Sigmoid colon (tissue), 7 donors: Measurements from ENCODE around the gene AK3. TPM values are rescaled to one million over a fixed set of nuclear protein-coding genes. Genes with fewer than 3 reads are reported as not detected.
A peak's percentile ranks its signal among the peaks of the same experiment; 100 is the strongest.

Source experiments
- DNase-seq: peaks from one replicate; pipeline ENCODE4 v3.0.0-alpha.2; 2019
- H3K27ac ChIP-seq, 4 donors: fragments of 200-600 bp; sonication (generic); one replicate each; pipeline ENCODE4 v1.5.1; 2016 to 2019; ENCODE audit warnings: mild to moderate bottlenecking in 1 of 4
- H3K27me3 ChIP-seq, 3 donors: fragments of 200-600 bp; sonication (generic); one replicate each; pipeline ENCODE4 v1.5.1; 2019; ENCODE audit warnings: mild to moderate bottlenecking in 1 of 3
- H3K36me3 ChIP-seq, 4 donors: fragments of 200-600 bp; sonication (generic); one replicate each; pipeline ENCODE4 v1.5.1; 2016 to 2019
- H3K4me1 ChIP-seq, 4 donors: fragments of 200-600 bp; sonication (generic); one replicate each; pipeline ENCODE4 v1.5.1; 2017 to 2019
- H3K4me3 ChIP-seq, 4 donors: fragments of 200-600 bp; sonication (generic); one replicate each; pipeline ENCODE4 v1.5.1; 2017 to 2019; ENCODE audit warnings: mild to moderate bottlenecking in 2 of 4, moderate library complexity in 1 of 4
- H3K9me3 ChIP-seq, 4 donors: fragments of 200-600 bp in 3 of 4; sonication (generic) in 3 of 4; one replicate each; pipeline versions ENCODE4 v1.5.1 to v1.6.1; 2013 to 2019
- EP300 ChIP-seq, 4 donors: sonication (generic); formaldehyde crosslinking; IDR thresholded peaks; one replicate each; pipeline ENCODE4 v1.6.1; 2017; ENCODE audit warnings: antibody characterized with exemption in 4 of 4
- POLR2A ChIP-seq, 2 donors: fragments of 450-650 bp; IDR thresholded peaks; one replicate each; pipeline ENCODE4 v1.6.1; 2016; ENCODE audit warnings: antibody characterized with exemption in 2 of 2, mild to moderate bottlenecking in 2 of 2, moderate library complexity in 2 of 2
- POLR2AphosphoS5 ChIP-seq, 4 donors: sonication (generic); formaldehyde crosslinking; IDR thresholded peaks; one replicate each; pipeline ENCODE4 v1.6.1; 2017; ENCODE audit warnings: antibody characterized with exemption in 4 of 4
- WGBS, 2 donors: extraction: QIAGEN DNeasy Blood & Tissue Kit; methylation state at CpG; one replicate each; pipeline ENCODE4 v1.1.7; 2013; 5-methylcytosine and 5-hydroxymethylcytosine counted together
- intact Hi-C: fragments of 100-400 bp; cut with DNase I; formaldehyde crosslinking; loops from one replicate; pipeline ENCODE4 v1.15.1; 2023
- polyA plus RNA-seq, 3 donors: library from polyadenylated mRNA; stranded (reverse); fragments of 200-250 nt; gene quantifications; one replicate each; pipeline ENCODE4 v1.2.3, GENCODE V29; 2013
- total RNA-seq, 4 donors: library from RNA; depleted of rRNA; stranded (reverse); fragments of >200 nt; gene quantifications; one replicate each; pipeline ENCODE4 v1.1.0, GENCODE V29; 2016
- TF ChIP-seq, protein P1 (sequence below), 4 experiments: fragments of 450-650 bp in 3 of 4; fragments of 200-600 bp in 1 of 4; IDR thresholded peaks; one replicate each; pipeline ENCODE4 v1.5.1; 2016 to 2019; ENCODE audit warnings: antibody characterized with exemption in 4 of 4, mild to moderate bottlenecking in 3 of 4, moderate library complexity in 2 of 4
- donor health status: healthy with polysubstance abuse.
- donor health status: Bipolar disorder and iron deficiency.
- donor health status: healthy.

AK3 gene
- total and polyA plus RNA-seq, 7 donors: 36.8 to 122 (median 102) TPM

DNA sequence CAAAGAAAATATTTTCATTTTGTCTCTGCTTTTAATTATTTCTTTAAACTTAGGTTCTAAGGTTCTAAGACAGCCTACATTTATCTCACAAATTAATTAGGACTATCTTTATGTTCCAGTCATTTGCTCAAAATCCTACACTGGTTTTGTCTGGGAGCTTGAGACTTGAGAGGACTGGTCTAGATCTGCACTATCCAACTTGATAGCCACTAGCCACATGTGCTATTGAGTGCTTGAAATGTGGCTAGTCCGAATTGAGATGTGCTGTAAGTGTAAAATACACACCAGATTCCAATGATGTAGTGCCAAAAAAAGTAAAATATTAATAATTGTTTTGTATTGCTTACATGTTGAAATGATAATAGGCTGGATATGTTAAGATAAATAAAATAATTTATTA, 54.4 kb downstream of the AK3 start:
- H3K4me1 ChIP-seq: peaks cover 0 to 56% (median 35%) of the 10 kb centered on the region in 4 donors
- intact Hi-C loops: loop anchor here (10.0 kb wide), 1 partner anchor 392 kb away; no protein-coding TSS in a partner anchor
- 76 to 81% methylated on average over 1 of the region's 1 CpG for WGBS, 2 donors
- H3K4me3 ChIP-seq: no peak overlapping the region
- TF ChIP-seq POLR2A (IDR thresholded peaks at IDR 0.05) (no peak), POLR2AphosphoS5 (IDR thresholded peaks at IDR 0.05) (no peak), EP300 (IDR thresholded peaks at IDR 0.05) (no peak)
- TF ChIP-seq, protein P1, sequence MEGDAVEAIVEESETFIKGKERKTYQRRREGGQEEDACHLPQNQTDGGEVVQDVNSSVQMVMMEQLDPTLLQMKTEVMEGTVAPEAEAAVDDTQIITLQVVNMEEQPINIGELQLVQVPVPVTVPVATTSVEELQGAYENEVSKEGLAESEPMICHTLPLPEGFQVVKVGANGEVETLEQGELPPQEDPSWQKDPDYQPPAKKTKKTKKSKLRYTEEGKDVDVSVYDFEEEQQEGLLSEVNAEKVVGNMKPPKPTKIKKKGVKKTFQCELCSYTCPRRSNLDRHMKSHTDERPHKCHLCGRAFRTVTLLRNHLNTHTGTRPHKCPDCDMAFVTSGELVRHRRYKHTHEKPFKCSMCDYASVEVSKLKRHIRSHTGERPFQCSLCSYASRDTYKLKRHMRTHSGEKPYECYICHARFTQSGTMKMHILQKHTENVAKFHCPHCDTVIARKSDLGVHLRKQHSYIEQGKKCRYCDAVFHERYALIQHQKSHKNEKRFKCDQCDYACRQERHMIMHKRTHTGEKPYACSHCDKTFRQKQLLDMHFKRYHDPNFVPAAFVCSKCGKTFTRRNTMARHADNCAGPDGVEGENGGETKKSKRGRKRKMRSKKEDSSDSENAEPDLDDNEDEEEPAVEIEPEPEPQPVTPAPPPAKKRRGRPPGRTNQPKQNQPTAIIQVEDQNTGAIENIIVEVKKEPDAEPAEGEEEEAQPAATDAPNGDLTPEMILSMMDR (IDR thresholded peaks at IDR 0.05): no peak
- no peak for DNase-seq
- H3K9me3 ChIP-seq: no peaks in the 10 kb centered on the region
- peaks cover 0 to 44% (median 4%) of the 10 kb centered on the region in 4 donors for H3K36me3 ChIP-seq
- peak overlapping the region in 3 of 4 donors; percentile 24 to 58 (median 40) for H3K27ac ChIP-seq
- no peaks in the 10 kb centered on the region for H3K27me3 ChIP-seq

DNA sequence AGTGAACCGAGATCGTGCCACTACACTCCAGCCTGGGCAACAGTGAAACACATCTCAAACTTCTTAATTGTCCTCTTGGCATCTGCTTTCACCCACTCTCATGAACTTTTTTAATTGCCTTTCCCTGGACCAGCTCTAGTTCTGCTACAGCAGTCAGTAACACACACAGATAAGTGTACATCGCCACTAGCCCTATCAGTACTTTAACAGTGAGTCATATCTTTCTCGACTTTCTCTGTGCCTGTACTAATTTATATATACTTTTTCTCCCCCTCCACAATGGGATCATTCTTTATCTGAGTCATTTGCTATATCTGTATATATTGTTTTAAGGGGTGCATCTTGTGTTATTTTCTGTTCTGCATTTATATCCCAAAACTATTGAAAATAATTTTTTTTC, 54.9 kb downstream of the AK3 start:
- TF ChIP-seq POLR2AphosphoS5 (IDR thresholded peaks at IDR 0.05): no peak
- TF ChIP-seq POLR2A (IDR thresholded peaks at IDR 0.05): no peak
- no peak for TF ChIP-seq EP300 (IDR thresholded peaks at IDR 0.05)
- TF ChIP-seq, protein P1 (IDR thresholded peaks at IDR 0.05): no peak
- Histone ChIP-seq H3K9me3 (no peaks in the 10 kb centered on the region), H3K4me3 (no peak overlapping the region), H3K36me3 (peaks cover 0 to 39% (median 4%) of the 10 kb centered on the region in 4 donors), H3K27ac (peak overlapping the region in 3 of 4 donors; percentile 24 to 58 (median 40)), H3K4me1 (peaks cover 0 to 61% (median 39%) of the 10 kb centered on the region in 4 donors), H3K27me3 (no peaks in the 10 kb centered on the region)
- DNase-seq: no peak
- 79 to 87% methylated on average over 4 of the region's 4 CpGs for WGBS, 2 donors
- intact Hi-C loops: loop anchor here (10.0 kb wide), 1 partner anchor 391 kb away; no protein-coding TSS in a partner anchor

DNA sequence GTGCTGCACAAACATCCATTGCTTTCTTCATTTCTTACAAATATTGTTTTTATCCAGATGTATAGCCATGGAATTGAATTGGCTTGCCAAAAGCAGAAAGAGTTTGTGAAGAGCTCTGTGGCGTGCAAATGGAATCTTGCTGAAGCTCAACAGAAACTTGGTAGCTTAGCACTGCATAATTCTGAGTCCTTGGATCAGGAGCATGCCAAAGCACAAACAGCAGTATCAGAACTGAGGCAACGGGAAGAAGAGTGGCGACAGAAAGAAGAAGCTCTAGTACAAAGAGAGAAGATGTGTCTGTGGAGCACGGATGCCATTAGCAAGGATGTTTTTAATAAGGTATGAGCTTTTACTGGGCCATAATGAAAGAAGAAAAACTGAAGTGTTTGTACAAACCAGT, 56.2 kb downstream of the AK3 start:
- peaks cover 0 to 68% (median 43%) of the 10 kb centered on the region in 4 donors for H3K4me1 ChIP-seq

DNA sequence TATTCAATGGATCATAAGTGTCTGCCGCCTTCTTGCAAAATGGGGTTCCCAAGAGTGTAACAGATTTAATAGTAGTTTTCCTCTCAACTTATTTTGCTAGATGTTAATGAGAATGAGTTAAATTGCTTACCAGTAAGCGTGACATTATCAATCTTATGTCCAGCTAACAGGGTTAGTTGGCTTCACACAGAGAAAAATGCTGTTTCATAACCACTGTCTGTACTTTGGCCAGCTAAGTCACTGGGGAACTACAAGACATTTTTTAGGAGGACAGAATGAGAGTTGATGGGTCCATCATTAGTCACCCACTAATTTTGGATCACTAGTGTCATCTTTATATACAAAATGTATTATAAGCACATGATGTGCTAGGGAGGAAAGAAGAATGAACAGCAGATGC, 60.3 kb downstream of the AK3 start:
- H3K27me3 ChIP-seq: no peaks in the 10 kb centered on the region
- TF ChIP-seq, protein P1 (IDR thresholded peaks at IDR 0.05): no peak
- TF ChIP-seq POLR2AphosphoS5 (IDR thresholded peaks at IDR 0.05): peak in 2 of 4 donors; percentile 52 to 59
- WGBS, 2 donors: 17 to 53% methylated on average over 2 of the region's 2 CpGs
- H3K36me3 ChIP-seq: peaks cover 0 to 10% (median 3%) of the 10 kb centered on the region in 4 donors
- H3K9me3 ChIP-seq: no peaks in the 10 kb centered on the region
- DNase-seq: no peak
- H3K4me3 ChIP-seq: peak overlapping the region; percentile 69 to 96 (median 82)
- intact Hi-C loops: loop anchor here (10.0 kb wide), 1 partner anchor 386 kb away; no protein-coding TSS in a partner anchor
- peaks cover 0 to 49% (median 33%) of the 10 kb centered on the region in 4 donors for H3K4me1 ChIP-seq
- H3K27ac ChIP-seq: peak overlapping the region; percentile 93 to 99 (median 98)

More for the DNA sequence above, 56.2 kb downstream of the AK3 start:
- Histone ChIP-seq H3K27me3 (no peaks in the 10 kb centered on the region), H3K9me3 (no peaks in the 10 kb centered on the region), H3K27ac (peak overlapping the region in 3 of 4 donors; percentile 23 to 40 (median 40)), H3K4me3 (no peak overlapping the region), H3K36me3 (peaks cover 0 to 26% (median 4%) of the 10 kb centered on the region in 4 donors)
- TF ChIP-seq, protein P1 (IDR thresholded peaks at IDR 0.05): no peak
- TF ChIP-seq EP300 (IDR thresholded peaks at IDR 0.05) (no peak), POLR2A (IDR thresholded peaks at IDR 0.05) (no peak), POLR2AphosphoS5 (IDR thresholded peaks at IDR 0.05) (no peak)
- intact Hi-C loops: loop anchor here (10.0 kb wide), 1 partner anchor 390 kb away; no protein-coding TSS in a partner anchor
- DNase-seq: no peak
- WGBS, 2 donors: 90 to 91% methylated on average over 4 of the region's 4 CpGs
